Ishikawa (cell line): ENCODE data around the gene FGGY.

Experiments
- CEBPB ChIP-seq: IDR thresholded peaks from 2 replicates; pipeline ENCODE4 v1.6.1; 2012
- CREB1 ChIP-seq: IDR thresholded peaks from 2 replicates; pipeline ENCODE4 v1.6.1; 2012; ENCODE audit warnings: low read depth
- EGR1 ChIP-seq: IDR thresholded peaks from 2 replicates; pipeline ENCODE4 v1.6.1; 2012
- EP300 ChIP-seq: IDR thresholded peaks from 2 replicates; pipeline ENCODE4 v1.6.1; 2012; ENCODE audit warnings: borderline replicate concordance
- FOXM1 ChIP-seq: IDR thresholded peaks from 2 replicates; pipeline ENCODE4 v1.6.1; 2012; ENCODE audit warnings: low read depth, borderline replicate concordance
- MAX ChIP-seq: IDR thresholded peaks from 2 replicates; pipeline ENCODE4 v1.6.1; 2012
- NFIC ChIP-seq: IDR thresholded peaks from 2 replicates; pipeline ENCODE4 v1.6.1; 2012
- RAD21 ChIP-seq: IDR thresholded peaks from 2 replicates; pipeline ENCODE4 v1.6.1; 2012; ENCODE audit warnings: low read depth
- TAF1 ChIP-seq: IDR thresholded peaks from 2 replicates; pipeline ENCODE4 v1.6.1; 2012; ENCODE audit warnings: low read depth, mild to moderate bottlenecking
- TCF12 ChIP-seq: IDR thresholded peaks from 2 replicates; pipeline ENCODE4 v1.6.1; 2012; ENCODE audit warnings: low read depth
- TEAD4 ChIP-seq: IDR thresholded peaks from 2 replicates; pipeline ENCODE4 v1.6.1; 2012
- USF1 ChIP-seq: IDR thresholded peaks from 2 replicates; pipeline ENCODE4 v1.6.1; 2012
- YY1 ChIP-seq: IDR thresholded peaks from 2 replicates; pipeline ENCODE4 v1.6.1; 2012; ENCODE audit warnings: low read depth
- ZBTB7A ChIP-seq: IDR thresholded peaks from 2 replicates; pipeline ENCODE4 v1.6.1; 2012; ENCODE audit warnings: low read depth
- TF ChIP-seq, protein P1 (sequence below): IDR thresholded peaks from 2 replicates; pipeline ENCODE4 v1.6.1; 2012; ENCODE audit warnings: low read depth, mild to moderate bottlenecking

FGGY gene

DNA sequence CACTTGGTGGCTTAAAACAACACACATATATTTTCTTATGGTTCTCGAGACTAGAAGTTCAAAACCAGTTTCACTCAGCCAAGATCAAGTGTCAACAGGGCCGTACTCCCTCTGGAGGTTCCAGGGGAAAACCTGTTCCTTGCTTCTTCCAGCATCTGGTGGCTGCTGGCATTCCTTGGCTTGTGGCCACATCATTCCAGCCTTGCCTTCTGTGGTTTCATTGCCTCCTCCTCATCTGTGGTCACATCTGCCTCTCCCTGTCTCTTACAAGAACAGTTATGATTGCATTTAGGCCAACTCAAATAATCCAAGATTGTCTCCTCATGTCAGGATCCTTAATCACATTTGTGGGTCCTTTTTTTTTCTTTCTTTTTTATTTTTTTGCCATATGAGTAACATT, 277.2 kb downstream of the FGGY start:
- TF ChIP-seq MAX (no peak), TAF1 (no peak), EGR1 (no peak), YY1 (no peak), RAD21 (no peak), USF1 (no peak), CREB1 (no peak), ZBTB7A (no peak), NFIC (no peak)

DNA sequence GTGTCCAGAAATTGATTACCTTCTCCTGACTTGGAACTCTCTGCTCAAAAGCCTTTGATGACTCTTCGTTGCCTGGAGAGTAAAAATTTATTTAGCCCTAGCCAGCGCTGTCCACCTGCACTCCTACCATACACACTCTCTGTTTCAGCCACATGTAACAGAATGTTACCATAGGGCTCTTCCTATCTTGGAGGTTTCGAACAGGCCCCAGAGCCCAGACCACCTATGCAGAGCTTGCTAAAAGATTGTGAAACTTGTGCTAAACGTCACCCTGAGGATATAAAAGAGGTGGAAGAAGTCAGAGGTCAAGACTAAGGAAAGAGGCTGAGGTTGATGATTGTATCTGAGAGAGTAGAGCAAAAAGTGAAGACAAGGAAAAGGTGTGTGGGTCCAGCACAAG, 280.9 kb downstream of the FGGY start:
- no peak for TF ChIP-seq TAF1
- TF ChIP-seq FOXM1, result no peak
- TF ChIP-seq, protein P1, sequence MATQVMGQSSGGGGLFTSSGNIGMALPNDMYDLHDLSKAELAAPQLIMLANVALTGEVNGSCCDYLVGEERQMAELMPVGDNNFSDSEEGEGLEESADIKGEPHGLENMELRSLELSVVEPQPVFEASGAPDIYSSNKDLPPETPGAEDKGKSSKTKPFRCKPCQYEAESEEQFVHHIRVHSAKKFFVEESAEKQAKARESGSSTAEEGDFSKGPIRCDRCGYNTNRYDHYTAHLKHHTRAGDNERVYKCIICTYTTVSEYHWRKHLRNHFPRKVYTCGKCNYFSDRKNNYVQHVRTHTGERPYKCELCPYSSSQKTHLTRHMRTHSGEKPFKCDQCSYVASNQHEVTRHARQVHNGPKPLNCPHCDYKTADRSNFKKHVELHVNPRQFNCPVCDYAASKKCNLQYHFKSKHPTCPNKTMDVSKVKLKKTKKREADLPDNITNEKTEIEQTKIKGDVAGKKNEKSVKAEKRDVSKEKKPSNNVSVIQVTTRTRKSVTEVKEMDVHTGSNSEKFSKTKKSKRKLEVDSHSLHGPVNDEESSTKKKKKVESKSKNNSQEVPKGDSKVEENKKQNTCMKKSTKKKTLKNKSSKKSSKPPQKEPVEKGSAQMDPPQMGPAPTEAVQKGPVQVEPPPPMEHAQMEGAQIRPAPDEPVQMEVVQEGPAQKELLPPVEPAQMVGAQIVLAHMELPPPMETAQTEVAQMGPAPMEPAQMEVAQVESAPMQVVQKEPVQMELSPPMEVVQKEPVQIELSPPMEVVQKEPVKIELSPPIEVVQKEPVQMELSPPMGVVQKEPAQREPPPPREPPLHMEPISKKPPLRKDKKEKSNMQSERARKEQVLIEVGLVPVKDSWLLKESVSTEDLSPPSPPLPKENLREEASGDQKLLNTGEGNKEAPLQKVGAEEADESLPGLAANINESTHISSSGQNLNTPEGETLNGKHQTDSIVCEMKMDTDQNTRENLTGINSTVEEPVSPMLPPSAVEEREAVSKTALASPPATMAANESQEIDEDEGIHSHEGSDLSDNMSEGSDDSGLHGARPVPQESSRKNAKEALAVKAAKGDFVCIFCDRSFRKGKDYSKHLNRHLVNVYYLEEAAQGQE, result no peak
- TF ChIP-seq EGR1, result no peak
- TF ChIP-seq CREB1, result no peak
- TF ChIP-seq TEAD4, result no peak
- no peak for TF ChIP-seq EP300
- no peak for TF ChIP-seq TCF12
- no peak for TF ChIP-seq MAX
- TF ChIP-seq YY1, result no peak
- no peak for TF ChIP-seq USF1
- no peak for TF ChIP-seq RAD21

- TF ChIP-seq EGR1 (no peak), CREB1 (no peak), TEAD4 (no peak), EP300 (no peak), CEBPB (no peak), YY1 (no peak)
Observed at GRCh38 chr1:59579222-59579621, 282.3 kb downstream of the FGGY start.

GRCh38 chr1:59580257-59580656, 283.4 kb downstream of the FGGY start:
- TF ChIP-seq TAF1, result no peak

DNA sequence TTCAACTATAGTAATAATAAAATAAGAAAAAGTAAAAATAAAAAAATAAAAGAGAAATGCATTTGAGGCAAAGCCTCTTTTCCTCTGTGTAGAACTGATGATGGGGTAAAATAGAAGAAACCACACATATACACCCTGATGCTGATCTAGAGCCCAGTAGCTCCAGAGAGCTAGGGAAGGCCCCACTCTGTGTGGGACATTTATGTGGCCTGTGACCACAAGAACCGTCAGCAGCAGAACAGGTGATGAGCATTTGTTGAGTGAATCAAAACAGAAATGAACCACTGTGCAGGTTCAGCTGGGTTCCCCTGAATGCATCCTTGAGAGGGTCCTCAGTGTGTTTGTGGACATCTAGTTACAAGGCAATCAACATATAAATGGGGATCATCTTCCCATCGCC, 296.0 kb downstream of the FGGY start:
- TF ChIP-seq TCF12 (no peak), ZBTB7A (no peak), YY1 (no peak), CEBPB (no peak), FOXM1 (no peak), USF1 (no peak), CREB1 (no peak), EP300 (no peak), TEAD4 (no peak), MAX (no peak), NFIC (no peak), RAD21 (no peak), EGR1 (no peak)
- TF ChIP-seq, protein P1, result no peak

DNA sequence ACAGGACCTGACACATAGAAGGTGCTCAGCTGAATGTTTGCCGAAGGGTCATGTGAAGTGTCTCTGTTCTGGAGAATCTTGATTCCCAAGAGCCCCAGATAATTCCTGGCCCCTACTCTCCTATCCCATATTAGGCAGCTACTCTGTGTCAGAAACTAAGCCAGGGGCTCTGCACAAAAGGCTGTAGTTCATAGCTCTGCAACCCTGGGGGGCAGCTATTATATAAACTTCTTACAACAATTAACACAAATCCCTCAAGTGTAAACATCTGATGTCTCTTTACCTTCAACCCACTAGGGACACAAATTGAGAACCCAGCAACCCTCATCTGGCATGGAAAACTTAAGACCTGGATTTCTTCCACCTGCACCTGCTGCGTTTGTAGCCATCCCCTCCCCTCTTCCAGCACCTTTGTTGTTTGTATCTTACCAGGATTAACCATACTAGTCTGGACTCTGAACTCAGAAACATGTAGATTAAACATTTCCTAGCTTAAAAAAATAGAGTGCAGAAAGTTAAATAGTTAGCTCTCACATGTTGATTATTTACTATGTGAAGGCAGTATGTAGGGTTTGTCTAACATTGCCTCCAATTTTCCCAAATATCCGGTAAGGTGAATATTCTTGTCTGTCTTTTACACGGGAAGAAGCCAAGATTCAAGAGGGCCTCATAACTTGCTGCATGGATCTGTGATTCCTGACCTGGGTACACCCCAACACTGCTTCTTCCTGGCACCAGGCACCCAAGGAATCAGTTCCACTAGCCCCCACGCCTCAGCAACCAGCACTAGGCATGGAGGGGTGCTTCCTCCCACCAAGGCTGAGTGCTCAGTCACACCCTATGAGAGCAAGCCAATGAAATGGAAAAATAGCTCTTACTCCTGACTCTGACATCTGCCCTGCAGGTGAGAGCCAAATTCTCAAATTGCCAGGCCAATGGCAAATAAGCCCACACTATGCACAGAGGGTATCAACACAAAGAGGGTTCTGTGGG, 297.2 kb downstream of the FGGY start:
- TF ChIP-seq ZBTB7A (no peak), TAF1 (no peak), EGR1 (no peak), NFIC (no peak), TEAD4 (no peak), FOXM1 (no peak), TCF12 (no peak), YY1 (no peak), CREB1 (no peak), MAX (no peak), CEBPB (no peak), EP300 (no peak), RAD21 (no peak), USF1 (no peak)
- TF ChIP-seq, protein P1, result no peak
